HepG2 (cell line): ENCODE data around the gene MSMO1. TPM values are rescaled to one million over a fixed set of nuclear protein-coding genes. Genes with fewer than 3 reads are reported as not detected.

ENCODE experiments used
- ATAC-seq: fragments of 200-7000 bp; cut with Tn5 transposase; 3 replicates; pipeline ENCODE4 v1.9.1; 2020; ENCODE audit warnings: mild to moderate bottlenecking, moderate library complexity
- BruUV-seq: library from RNA; stranded (reverse); fragments of 400-500 nt; replicated peaks from 2 replicates; lab custom pipeline; 2021; lab: Mats Ljungman, UMichigan
- CTCF ChIA-PET: fragments of 300-600 bp; formaldehyde crosslinking; extraction: SDS; loops from one replicate; lab custom pipeline; 2021; ENCODE audit warnings: low total read pairs, inconsistent platforms, low intra/inter-chr PET ratio; lab: Yijun Ruan, JAX
- POLR2A ChIA-PET: fragments of 350-600 bp; sonication (Branson Sonifier 250); formaldehyde crosslinking; loops from one replicate; lab custom pipeline; 2020; ENCODE audit warnings: antibody characterized with exemption, inconsistent platforms; lab: Yijun Ruan, JAX
- DNase-seq: peaks from one replicate; pipeline ENCODE4 v3.0.0-alpha.2; 2015; ENCODE audit warnings: low spot score
- FAIRE-seq: peaks from 3 replicates; lab custom pipeline; 2011; peaks lifted over from hg19 to GRCh38; lab: Jason Lieb, UNC
- H2AFZ ChIP-seq: one replicate; pipeline ENCODE4 v1.6.1; 2011; ENCODE audit warnings: low read length, inconsistent platforms
- H3K27ac ChIP-seq: fragments of 300-600 bp; 3 replicates; pipeline ENCODE4 v1.8.0; 2011; ENCODE audit warnings: mixed run types, mild to moderate bottlenecking, mixed read lengths, low read length, inconsistent platforms; ENCODE audit not compliant: insufficient read depth; ENCODE audit errors: extremely low read length
- H3K27me3 ChIP-seq, 2 experiments: fragments of 200-600 bp in 1 of 2; 2 replicates in 1 of 2; 3 replicates in 1 of 2; pipeline versions ENCODE4 v1.6.0 to v1.8.0; 2011; ENCODE audit warnings: low read length in 2 of 2, mild to moderate bottlenecking in 2 of 2, moderate library complexity in 2 of 2, inconsistent platforms in 1 of 2; ENCODE audit not compliant: insufficient read depth in 2 of 2, control insufficient read depth in 1 of 2
- H3K36me3 ChIP-seq, 2 experiments: fragments of 200-600 bp in 1 of 2; replicated peaks in 1 of 2; 2 replicates in 1 of 2; 3 replicates in 1 of 2; pipeline versions ENCODE4 v1.5.1 to v1.8.0; 2011; ENCODE audit warnings: low read length in 2 of 2, inconsistent platforms in 1 of 2; ENCODE audit not compliant: insufficient read depth in 2 of 2, control insufficient read depth in 1 of 2
- H3K4me1 ChIP-seq: 2 replicates; pipeline ENCODE4 v1.5.1; 2012; ENCODE audit warnings: low read length, inconsistent platforms; ENCODE audit not compliant: insufficient read depth
- H3K4me2 ChIP-seq: 2 replicates; pipeline ENCODE4 v1.6.0; 2011; ENCODE audit warnings: low read depth, low read length, inconsistent platforms
- H3K4me3 ChIP-seq, 3 experiments: fragments of 200-600 bp in 1 of 3; sonication (generic), shearing (Covaris generic) in 1 of 3; replicated peaks in 1 of 3; 2 replicates each; pipeline ENCODE4 v1.5.1; 2011 to 2016; ENCODE audit warnings: low read length in 3 of 3, inconsistent platforms in 2 of 3, low read depth in 2 of 3, mild to moderate bottlenecking in 2 of 3, control low read depth in 1 of 3, mixed read lengths in 1 of 3; ENCODE audit not compliant: insufficient read depth in 1 of 3
- H3K79me2 ChIP-seq: one replicate; pipeline ENCODE4 v1.6.1; 2011; ENCODE audit warnings: low read length, inconsistent platforms; ENCODE audit not compliant: insufficient read depth
- H3K9ac ChIP-seq: 2 replicates; pipeline ENCODE4 v1.6.0; 2011; ENCODE audit warnings: mild to moderate bottlenecking, low read depth, low read length, inconsistent platforms; ENCODE audit not compliant: insufficient read depth
- H3K9me3 ChIP-seq: 2 replicates; pipeline ENCODE4 v1.5.1; 2012; ENCODE audit warnings: mild to moderate bottlenecking, low read length
- H4K20me1 ChIP-seq: 2 replicates; pipeline ENCODE4 v1.6.0; 2011; ENCODE audit warnings: inconsistent platforms, mild to moderate bottlenecking, low read length, moderate library complexity; ENCODE audit not compliant: insufficient read depth
- HBP1 ChIP-seq: IDR thresholded peaks from 2 replicates; pipeline ENCODE4 v1.6.1; 2016; ENCODE audit warnings: low read depth, control low read depth
- JUNB ChIP-seq: sonication (generic); formaldehyde crosslinking; IDR thresholded peaks from 2 replicates; pipeline ENCODE4 v1.8.0; 2022; ENCODE audit warnings: missing genetic modification reagents, mild to moderate bottlenecking, borderline replicate concordance
- SAFB2 ChIP-seq: sonication (generic); formaldehyde crosslinking; IDR thresholded peaks from 2 replicates; pipeline ENCODE4 v1.5.1; 2020; ENCODE audit warnings: missing genetic modification reagents, low read depth, mild to moderate bottlenecking, borderline replicate concordance
- SNRNP70 ChIP-seq: fragments of 200-400 bp; formaldehyde crosslinking; IDR thresholded peaks from 2 replicates; pipeline ENCODE4 v1.6.1; 2017; ENCODE audit warnings: mild to moderate bottlenecking, low read depth, low read length, moderate library complexity
- ZEB1 ChIP-seq: IDR thresholded peaks from 2 replicates; pipeline ENCODE4 v1.6.1; 2012; ENCODE audit warnings: mild to moderate bottlenecking, low read depth, inconsistent platforms; ENCODE audit not compliant: insufficient replicate concordance
- ZKSCAN1 ChIP-seq: fragments of 150-350 bp; IDR thresholded peaks from 2 replicates; pipeline ENCODE4 v1.6.1; 2014; ENCODE audit warnings: low read length
- ZNF274 ChIP-seq: sonication (generic); formaldehyde crosslinking; IDR thresholded peaks from 2 replicates; pipeline ENCODE4 v1.5.1; 2020; ENCODE audit warnings: mild to moderate bottlenecking, missing genetic modification reagents
- ZNF292 ChIP-seq: sonication (generic); formaldehyde crosslinking; IDR thresholded peaks from 2 replicates; pipeline ENCODE4 v1.8.1; 2022; ENCODE audit warnings: mild to moderate bottlenecking, low read depth, missing genetic modification reagents, borderline replicate concordance
- ZNF552 ChIP-seq: sonication (generic); formaldehyde crosslinking; IDR thresholded peaks from 2 replicates; pipeline ENCODE4 v1.9.0; 2022; ENCODE audit warnings: missing genetic modification reagents, mild to moderate bottlenecking, borderline replicate concordance
- ZNF614 ChIP-seq: IDR thresholded peaks from 2 replicates; pipeline ENCODE4 v1.6.1; 2018; ENCODE audit warnings: missing biosample characterization, missing genetic modification reagents, inconsistent platforms, borderline replicate concordance
- WGBS: methylation state at CpG from one replicate; pipeline ENCODE4 v1.1.6; 2017; ENCODE audit warnings: low lambda C conversion rate; 5-methylcytosine and 5-hydroxymethylcytosine counted together
- in situ Hi-C: cut with HindIII; loops from 2 replicates; pipeline ENCODE4 v1.10.0; 2017; ENCODE audit warnings: low pct_unique_long_range_greater_than_20kb; ENCODE audit not compliant: extremely low pct_ligation_motif_present
- intact Hi-C: fragments of 100-400 bp; cut with micrococcal nuclease; formaldehyde crosslinking; loops from one replicate; pipeline ENCODE4 v1.10.0; 2022; ENCODE audit not compliant: unreplicated experiment
- polyA plus RNA-seq, 8 experiments: library from polyadenylated mRNA; depleted of rRNA in 3 of 8; stranded (reverse) in 7 of 8; unstranded in 1 of 8; fragments of >200 nt; fragmentation: Illumina TruSeq in 4 of 8; extraction: Trizol in 4 of 8; gene quantifications; 2 replicates each; pipeline versions ENCODE4 v1.2.1 to v1.2.3, GENCODE V29; 2011 to 2016; ENCODE audit warnings: low read depth in 4 of 8, missing spikeins in 1 of 8, mixed read lengths in 1 of 8; ENCODE audit not compliant: insufficient read depth in 1 of 8
- total RNA-seq, 5 experiments: library from RNA; depleted of rRNA; stranded (reverse); fragments of >200 nt; fragmentation: Illumina TruSeq; extraction: Trizol; gene quantifications; 2 replicates each; pipeline ENCODE4 v1.2.3, GENCODE V29; 2016; ENCODE audit warnings: low read depth in 1 of 5

MSMO1 gene
- total and polyA plus RNA-seq, 2 of the 13 experiments (the other 11 are each of a cell fraction or from before 2014, with no cell fraction given), result 98.1 to 216 TPM

DNA sequence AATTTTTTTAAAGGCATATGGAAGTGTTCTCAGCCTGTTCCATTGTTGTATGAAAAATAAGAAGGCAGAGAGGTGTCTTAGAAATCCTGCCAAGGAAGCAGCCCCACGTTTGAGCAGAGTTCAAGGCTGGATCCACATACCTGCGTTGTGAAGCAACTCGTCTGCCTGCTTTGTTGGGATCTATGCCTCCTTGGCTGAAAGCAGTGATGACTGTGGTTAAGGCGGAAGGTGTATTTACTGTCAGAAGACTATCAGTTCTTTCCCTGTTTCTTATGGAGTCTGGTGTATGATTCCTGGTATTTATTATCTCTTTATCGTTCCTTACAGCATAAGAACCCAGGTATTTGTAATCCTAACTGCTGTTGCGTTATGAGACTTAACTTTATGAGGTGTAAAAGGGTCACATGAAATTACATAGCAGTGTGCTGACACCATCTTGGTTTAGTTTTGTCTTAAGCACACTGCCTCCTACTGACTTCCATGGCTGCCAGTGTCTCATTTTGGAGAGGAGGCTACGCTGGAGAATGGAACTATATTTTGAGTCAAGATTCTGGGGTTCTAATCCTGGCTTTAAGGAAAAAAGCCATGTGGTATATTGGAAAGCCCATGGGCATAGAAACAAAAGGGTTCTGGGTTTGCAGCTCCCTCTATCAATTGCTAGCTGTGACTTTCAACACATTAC is 3.1 kb upstream of the MSMO1 start:
- WGBS, result 94% methylated on average over 7 of the region's 7 CpGs
- no peak for TF ChIP-seq ZNF274 (CRISPR knock-in tag)
- TF ChIP-seq ZNF552 (CRISPR knock-in tag), result no peak
- TF ChIP-seq ZEB1, result no peak
- TF ChIP-seq JUNB, result no peak
- no peak for TF ChIP-seq SNRNP70
- no peak for TF ChIP-seq ZNF614 (CRISPR knock-in tag)
- TF ChIP-seq HBP1 (CRISPR knock-in tag), result no peak
- TF ChIP-seq ZKSCAN1, result no peak
- TF ChIP-seq SAFB2 (CRISPR knock-in tag), result no peak
- no peak for TF ChIP-seq ZNF292 (CRISPR knock-in tag)
- BruUV-seq, result no TSS peak
- H3K36me3 ChIP-seq, result no peaks in the 10 kb centered on the region
- peaks cover 26% of the 10 kb centered on the region for H3K79me2 ChIP-seq
- H3K27ac ChIP-seq, result no peak overlapping the region
- H4K20me1 ChIP-seq, result peaks cover 7% of the 10 kb centered on the region
- no peaks in the 10 kb centered on the region for H3K9me3 ChIP-seq
- POLR2A ChIA-PET, result no interaction called here
- no peak overlapping the region for H2AFZ ChIP-seq
- DNase-seq (no peak), FAIRE-seq (no peak), ATAC-seq (no peak)
- CTCF ChIA-PET, result no interaction called here
- in situ Hi-C loops, result no loop called here
- H3K4me1 ChIP-seq, result peaks cover 15% of the 10 kb centered on the region
- no peak overlapping the region for H3K4me2 ChIP-seq
- no peak overlapping the region for H3K9ac ChIP-seq
- H3K4me3 ChIP-seq, result no peak overlapping the region
- intact Hi-C loops, result no loop called here
- peaks cover 0 to 5% of the 10 kb centered on the region in 2 experiments; a peak in 1 of 5 replicates for H3K27me3 ChIP-seq
